NCI-H69 (cell line): ENCODE measurements around the gene CELSR3.
A peak's percentile ranks its signal among the peaks of the same experiment; 100 is the strongest.

Experiments used
- DNase-seq: peaks from one replicate; lab custom pipeline; 2025; lab: John Stamatoyannopoulos, UW

CELSR3 gene

GRCh38 chr3:48662753-48663488, at the start of gene CELSR3:
Gene CELSR3, minus strand, starts transcription at chr3:48662886. Its CDS starts 252 bp downstream, at chr3:48662634.
- peak; percentile 93 for DNase-seq

GRCh38 chr3:48711727-48712126, 49.0 kb upstream of the CELSR3 start:
- DNase-seq = no peak

GRCh38 chr3:48709051-48709461, 46.4 kb upstream of the CELSR3 start:
- peak; percentile 65 for DNase-seq

GRCh38 chr3:48708481-48708889, 45.8 kb upstream of the CELSR3 start:
- no peak for DNase-seq

GRCh38 chr3:48707157-48707556, 44.5 kb upstream of the CELSR3 start:
- DNase-seq = no peak

- DNase-seq = no peak
Measured at GRCh38 chr3:48702320-48702920, 39.7 kb upstream of the CELSR3 start.

GRCh38 chr3:48700731-48701405, 38.2 kb upstream of the CELSR3 start:
- DNase-seq = no peak

- no peak for DNase-seq
Measured at GRCh38 chr3:48698891-48699290, 36.2 kb upstream of the CELSR3 start.

- DNase-seq = no peak
Measured at GRCh38 chr3:48697952-48698351, 35.3 kb upstream of the CELSR3 start.

- no peak for DNase-seq
Measured at GRCh38 chr3:48696601-48697000, 33.9 kb upstream of the CELSR3 start.

GRCh38 chr3:48696156-48696555, 33.5 kb upstream of the CELSR3 start:
- DNase-seq = no peak

GRCh38 chr3:48695393-48695753, 32.7 kb upstream of the CELSR3 start:
- no peak for DNase-seq

- no peak for DNase-seq
Measured at GRCh38 chr3:48694610-48695392, 32.1 kb upstream of the CELSR3 start.

- no peak for DNase-seq
Measured at GRCh38 chr3:48693826-48694225, 31.1 kb upstream of the CELSR3 start.

GRCh38 chr3:48692551-48692950, 29.9 kb upstream of the CELSR3 start:
- DNase-seq = no peak

- DNase-seq = no peak
Measured at GRCh38 chr3:48690846-48691458, 28.3 kb upstream of the CELSR3 start.

- DNase-seq = no peak
Measured at GRCh38 chr3:48689384-48689783, 26.7 kb upstream of the CELSR3 start.

GRCh38 chr3:48688737-48689075, 26.0 kb upstream of the CELSR3 start:
- DNase-seq = no peak

GRCh38 chr3:48688032-48688736, 25.5 kb upstream of the CELSR3 start:
- DNase-seq = no peak

- DNase-seq = no peak
Measured at GRCh38 chr3:48687220-48687678, 24.6 kb upstream of the CELSR3 start.

- peak; percentile 9 for DNase-seq
Measured at GRCh38 chr3:48686538-48687219, 24.0 kb upstream of the CELSR3 start.
